OCI-LY7 (cell line): ENCODE data around the gene MMP27.

Experiments used
- EZH2phosphoT487 ChIP-seq: fragments of 200-600 bp; sonication (generic); IDR thresholded peaks from 2 replicates; pipeline ENCODE4 v1.6.1; 2018; ENCODE audit warnings: low read depth, borderline replicate concordance, mild to moderate bottlenecking, mixed run types, antibody characterized with exemption, low read length, moderate library complexity, mixed read lengths
- TF ChIP-seq, protein P1 (sequence below): fragments of 200-600 bp; sonication (generic); conservative IDR thresholded peaks from 2 replicates; pipeline ENCODE4 v1.5.1; 2014; ENCODE audit warnings: mild to moderate bottlenecking, antibody characterized with exemption, low read length, moderate library complexity, mixed read lengths

DNA sequence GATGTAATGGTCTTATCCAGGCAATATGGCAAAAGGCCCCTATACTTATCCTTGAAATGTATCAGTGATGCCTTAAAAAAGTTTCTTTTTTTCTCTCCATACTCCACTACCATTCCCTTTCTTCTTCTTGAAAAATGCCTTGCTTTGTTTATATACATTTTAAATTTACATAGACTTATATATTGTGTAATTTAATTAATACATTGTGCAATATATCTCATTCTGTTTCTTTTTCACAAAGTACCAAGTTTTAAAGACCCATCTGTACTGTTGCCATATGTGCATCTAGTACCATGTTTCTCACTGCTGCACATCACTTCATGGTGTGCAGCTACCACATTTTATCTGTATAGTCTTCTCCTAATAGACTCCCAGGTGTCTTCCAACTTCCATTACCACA, 11.7 kb upstream of the MMP27 start:
- TF ChIP-seq, protein P1, sequence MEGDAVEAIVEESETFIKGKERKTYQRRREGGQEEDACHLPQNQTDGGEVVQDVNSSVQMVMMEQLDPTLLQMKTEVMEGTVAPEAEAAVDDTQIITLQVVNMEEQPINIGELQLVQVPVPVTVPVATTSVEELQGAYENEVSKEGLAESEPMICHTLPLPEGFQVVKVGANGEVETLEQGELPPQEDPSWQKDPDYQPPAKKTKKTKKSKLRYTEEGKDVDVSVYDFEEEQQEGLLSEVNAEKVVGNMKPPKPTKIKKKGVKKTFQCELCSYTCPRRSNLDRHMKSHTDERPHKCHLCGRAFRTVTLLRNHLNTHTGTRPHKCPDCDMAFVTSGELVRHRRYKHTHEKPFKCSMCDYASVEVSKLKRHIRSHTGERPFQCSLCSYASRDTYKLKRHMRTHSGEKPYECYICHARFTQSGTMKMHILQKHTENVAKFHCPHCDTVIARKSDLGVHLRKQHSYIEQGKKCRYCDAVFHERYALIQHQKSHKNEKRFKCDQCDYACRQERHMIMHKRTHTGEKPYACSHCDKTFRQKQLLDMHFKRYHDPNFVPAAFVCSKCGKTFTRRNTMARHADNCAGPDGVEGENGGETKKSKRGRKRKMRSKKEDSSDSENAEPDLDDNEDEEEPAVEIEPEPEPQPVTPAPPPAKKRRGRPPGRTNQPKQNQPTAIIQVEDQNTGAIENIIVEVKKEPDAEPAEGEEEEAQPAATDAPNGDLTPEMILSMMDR = no peak
- TF ChIP-seq EZH2phosphoT487 = no peak
